ENCODE data around the gene WSB1.

The WSB1 gene

GRCh38 chr17:27280527-27280926 lies 13.4 kb upstream of the WSB1 start:
- no peak for DNase-seq

DNA sequence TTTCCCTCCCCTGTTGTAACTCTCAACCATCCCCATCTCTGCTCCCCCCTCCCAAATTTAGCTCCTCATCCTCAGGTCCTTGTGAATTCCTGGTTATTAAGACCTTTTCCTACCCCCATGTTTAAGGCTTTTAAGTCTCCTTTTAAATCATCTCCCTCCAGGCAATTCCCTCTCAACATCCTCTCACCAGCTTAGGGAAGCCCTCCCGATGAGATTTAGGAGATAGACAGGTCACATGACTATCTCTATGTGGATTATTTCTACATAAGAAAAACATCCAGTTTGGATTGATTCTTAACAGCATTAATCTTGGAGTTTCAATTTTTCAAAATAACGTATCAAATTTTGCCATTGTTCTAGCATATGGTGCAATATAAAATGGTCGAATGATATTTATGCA lies 12.5 kb upstream of the WSB1 start:
- no peak for DNase-seq

- peak; percentile 48 for DNase-seq
These were observed 11.8 kb upstream of the WSB1 start for GRCh38 chr17:27282054-27282551.

DNA sequence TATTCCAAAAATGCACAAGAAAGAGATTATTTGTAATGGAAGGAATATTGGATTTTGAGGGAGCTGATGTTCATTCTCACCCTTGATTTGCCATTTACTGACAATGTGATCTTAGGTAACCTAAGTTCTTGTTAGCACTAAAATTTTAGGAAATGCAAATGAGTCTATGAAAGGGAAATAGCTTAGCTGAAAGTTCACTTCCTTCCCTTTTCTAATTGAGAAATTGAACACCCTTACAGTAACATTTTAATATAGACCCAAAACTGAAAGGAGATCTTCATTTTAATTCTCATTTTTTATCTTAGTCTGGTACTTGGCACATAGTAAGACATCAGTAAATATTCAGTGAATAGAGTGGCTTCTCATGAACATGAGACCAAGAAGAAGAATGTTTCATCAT lies 10.9 kb upstream of the WSB1 start:
- no peak for DNase-seq

DNA sequence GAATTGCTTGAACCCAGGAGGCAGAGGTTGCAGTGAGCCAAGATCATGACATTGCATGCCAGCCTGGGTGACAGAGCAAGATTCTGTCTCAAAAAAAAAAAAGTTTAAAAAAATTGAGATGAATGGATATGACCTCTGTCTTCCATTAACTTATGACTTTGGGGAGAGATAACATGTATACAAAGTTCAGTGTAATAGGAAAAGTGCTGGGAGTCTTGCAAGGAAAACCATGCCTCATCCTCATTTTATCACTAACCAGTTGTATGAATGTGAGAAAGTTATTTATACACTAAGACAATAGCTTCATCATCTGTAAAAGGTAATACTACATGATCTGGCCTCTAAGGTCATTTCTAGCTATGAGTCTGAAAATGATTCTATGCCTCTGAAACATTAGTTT lies 10.2 kb upstream of the WSB1 start:
- no peak for DNase-seq

GRCh38 chr17:27284811-27285415 lies 9.0 kb upstream of the WSB1 start:
- no peak for DNase-seq

DNA sequence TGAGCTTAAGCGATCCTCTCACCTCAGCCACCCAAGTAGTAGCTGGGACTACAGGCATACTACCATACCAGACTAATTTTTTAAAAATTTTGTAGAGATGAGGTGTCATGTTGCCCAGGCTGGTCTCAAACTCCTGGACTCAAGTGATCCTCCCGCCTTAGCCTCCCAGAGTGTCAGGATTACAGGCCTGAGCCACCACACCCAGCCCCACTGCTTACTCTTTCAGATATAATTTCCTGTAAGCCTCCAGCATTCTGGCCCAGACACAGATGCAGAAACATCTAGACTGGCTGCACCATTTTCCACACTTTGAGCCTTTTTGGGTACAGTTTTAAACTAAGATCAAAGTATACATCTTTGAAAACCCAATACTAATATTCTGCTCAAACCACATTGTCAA lies 8.4 kb upstream of the WSB1 start:
- DNase-seq = no peak

DNA sequence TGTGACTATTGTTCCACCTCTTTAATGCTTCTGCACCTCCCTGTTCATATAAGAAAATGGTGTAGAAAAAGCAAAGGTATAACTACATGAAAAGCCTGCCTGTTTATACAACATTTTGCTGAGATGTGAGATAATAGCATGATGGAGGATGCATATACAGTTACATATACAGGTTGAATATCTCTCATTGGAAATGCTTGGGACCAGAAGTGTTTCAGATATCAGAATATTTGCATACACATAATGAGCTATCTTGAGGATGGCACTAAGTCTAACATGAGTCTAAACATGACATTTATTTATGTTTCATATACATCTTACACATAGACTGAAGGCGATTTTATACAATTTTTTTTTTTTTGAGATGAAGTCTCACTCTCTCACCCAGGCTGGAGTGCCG lies 5.7 kb upstream of the WSB1 start:
- no peak for DNase-seq

DNA sequence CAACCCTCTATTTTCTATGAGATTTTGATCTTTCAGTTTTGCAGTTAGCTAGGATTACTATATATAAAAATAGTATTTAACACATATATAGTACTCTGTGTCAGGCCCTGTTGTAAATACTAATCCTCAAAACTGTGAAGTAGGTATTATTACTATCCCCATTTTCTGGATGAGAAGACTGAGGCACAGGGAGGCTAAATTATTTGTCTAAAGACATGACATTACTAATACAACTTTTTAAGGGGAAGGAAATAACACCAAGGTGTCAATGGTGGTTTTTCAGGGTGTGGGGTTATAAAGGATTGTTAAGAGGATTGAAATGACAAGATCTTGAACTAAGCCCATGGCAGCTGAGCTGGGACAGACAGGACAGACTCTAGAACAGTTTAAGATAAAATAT lies 4.1 kb upstream of the WSB1 start:
- DNase-seq = no peak

GRCh38 chr17:27290916-27291598 lies 2.9 kb upstream of the WSB1 start:
- no peak for DNase-seq

DNA sequence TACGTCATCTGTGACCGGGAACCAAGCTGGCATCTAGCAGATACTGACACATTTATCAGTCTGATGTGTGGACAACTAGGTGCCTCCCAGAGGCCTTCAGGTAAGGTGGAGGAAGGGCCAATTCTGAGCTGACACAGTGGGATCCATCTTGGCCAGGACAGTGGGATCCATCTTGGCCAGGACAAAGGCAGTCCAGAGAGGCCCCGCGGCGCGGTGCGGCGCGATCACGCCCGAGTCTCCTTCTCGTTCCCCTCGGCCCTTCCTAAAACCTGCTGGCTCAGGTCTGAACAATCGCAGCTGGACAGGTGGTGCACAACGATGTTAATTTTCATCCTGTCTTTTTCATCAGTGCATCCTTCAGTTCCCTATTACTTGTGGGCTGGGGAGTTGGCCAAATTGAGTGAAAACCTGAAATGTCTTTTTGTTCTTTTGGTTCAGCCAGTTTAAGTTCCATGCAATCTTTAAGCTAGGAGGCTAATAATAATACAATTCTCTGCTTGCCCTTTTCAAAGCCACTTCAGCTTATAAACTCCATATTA lies 486 bp upstream of the WSB1 start:
- peak; percentile 20 for DNase-seq

GRCh38 chr17:27294689-27295630 lies 1.0 kb downstream of the WSB1 start:
- DNase-seq = peak; percentile 81

- DNase-seq = peak; percentile 11
These were observed 2.0 kb downstream of the WSB1 start for GRCh38 chr17:27295945-27296344.

DNA sequence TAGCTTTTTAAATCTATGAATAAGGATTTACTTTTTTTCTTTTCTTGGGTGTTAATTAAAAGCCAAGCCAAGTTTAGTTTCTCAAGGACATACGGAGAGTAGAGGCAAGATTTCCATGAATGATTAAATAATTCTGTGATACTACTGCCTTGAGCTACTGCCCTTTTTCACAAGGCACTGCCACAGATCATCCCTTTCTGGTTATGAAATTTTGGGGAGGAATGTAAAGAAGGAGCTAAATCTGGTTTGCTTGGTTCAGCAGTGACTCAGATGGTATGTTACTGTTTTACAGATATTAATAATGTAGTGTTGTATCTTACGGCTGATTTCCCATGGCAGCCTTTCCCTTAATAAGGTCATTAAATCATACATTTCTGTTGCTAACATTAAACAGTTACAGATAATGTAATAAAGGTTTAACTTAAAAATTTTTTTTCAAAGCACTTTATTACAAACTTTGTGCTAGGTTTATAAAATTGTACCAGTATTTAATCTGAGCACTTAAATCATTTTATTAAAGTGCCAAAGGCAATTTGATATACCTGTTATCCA lies 2.6 kb downstream of the WSB1 start:
- no peak for DNase-seq

DNA sequence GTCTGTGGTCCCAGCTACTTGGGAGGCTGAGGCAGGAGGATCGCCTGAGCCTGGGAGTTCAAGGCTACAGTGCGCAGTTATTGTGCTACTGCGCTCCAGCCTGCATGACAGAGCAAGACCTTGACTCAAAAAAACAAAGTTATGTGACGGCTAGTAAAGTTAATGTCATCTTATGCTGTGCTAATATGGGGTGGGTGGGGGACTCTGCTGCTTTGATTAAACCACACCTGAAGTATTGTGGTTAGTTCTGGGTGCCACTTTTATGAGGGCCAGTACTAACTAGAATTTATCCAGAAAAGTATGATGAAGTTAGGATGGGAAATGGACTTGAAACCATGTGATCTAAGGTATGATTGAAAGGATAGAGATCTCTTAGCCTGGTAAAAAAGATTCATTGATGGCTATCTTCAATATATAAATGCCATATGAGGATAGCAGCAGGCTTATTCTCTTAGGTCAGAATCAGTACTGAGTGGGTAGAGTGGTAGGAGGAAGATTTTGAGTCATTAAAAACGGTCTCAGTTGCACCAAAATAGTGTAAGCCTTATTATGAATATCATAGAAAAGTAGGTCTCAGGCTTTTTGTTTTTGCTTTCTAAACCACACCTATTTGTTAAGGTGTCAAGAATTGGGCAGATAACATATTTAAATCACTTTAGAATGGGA lies 5.6 kb downstream of the WSB1 start:
- DNase-seq = no peak

DNA sequence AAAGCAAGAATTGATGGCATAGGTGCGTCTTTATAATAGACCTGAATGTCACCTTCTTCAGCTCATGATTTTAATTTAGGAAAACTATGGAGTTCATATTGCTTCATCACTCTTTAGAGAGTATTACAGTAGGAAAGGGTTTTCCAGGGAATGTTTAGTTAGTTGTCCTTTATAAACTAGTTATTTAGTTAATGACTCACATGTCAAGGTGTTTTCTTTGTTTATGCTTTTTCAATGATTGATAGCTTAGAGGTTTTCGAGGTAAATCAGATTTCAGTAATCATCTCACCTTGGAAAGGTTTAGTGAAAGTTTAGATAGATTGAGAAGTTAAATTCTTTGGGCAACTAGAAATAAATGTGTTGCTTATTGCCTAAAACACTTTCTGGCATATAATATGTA lies 9.8 kb downstream of the WSB1 start:
- no peak for DNase-seq

DNA sequence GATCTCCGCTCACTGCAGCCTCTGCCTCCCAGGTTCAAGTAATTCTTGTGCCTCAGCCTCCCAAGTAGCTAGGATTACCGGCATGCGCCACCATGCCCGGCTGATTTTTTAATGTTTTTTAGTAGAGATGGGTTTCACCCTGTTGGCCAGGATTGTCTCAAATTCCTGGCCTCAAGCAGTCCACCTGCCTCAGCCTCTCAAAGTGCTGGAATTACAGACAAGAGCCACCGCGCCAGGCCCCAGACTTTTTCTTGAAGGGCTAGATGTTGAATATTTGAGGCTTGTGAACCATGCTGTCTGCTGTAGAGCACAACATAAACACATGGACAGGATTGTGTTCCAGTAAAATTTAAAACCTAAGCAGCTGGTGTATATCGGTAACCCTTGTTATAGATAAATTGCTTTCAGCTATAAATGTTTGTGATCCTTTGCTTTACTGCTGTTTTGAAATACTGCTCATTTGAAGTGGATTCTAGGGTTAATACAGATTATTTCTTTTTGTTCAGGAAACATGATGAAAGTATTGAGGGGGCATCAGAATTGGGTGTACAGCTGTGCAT lies 12.4 kb downstream of the WSB1 start:
- DNase-seq = no peak

DNA sequence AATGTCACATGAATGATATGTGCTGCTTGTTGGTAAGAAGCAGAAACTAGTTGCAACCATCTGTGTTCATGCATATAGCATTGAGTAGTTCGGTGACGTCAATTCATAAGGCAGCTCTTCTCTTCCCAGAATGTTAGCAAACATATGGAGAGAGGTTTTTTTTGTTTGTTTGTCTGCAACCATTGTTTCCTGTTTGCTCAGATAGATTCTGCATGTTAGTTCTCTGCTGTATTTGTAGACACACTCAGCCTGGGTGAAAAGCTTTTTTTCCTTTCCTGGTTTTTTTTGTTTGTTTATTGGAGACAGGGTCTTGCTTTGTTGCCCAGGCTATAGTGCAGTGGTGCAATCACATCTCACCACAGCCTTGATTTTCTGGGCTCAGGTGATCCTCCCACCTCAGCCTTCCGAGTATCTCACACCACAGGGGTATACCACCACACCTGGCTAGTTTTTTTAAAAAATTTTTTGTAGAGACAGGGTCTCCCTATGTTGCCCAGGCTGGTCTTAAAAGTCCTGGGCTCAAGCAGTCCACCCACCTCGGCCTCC lies 16.7 kb downstream of the WSB1 start:
- DNase-seq = no peak

DNA sequence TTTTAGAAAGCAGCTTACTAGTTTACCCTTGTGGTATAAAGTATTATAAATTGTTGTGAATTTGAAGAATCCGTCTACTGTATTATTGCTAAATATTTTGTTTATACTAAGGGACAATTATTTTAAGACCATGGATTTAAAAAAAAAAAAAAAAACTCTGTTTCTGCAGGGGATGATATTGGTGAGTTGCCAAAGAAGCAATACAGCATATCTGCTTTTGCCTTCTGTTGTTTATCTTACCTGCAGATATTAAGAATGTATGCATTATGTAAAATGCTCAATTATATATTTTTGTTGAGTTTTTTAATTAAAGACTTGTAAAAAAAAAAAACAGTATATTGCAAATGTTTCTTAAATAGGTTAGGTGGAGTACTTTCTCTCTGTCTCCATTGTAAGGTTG lies 19.4 kb downstream of the WSB1 start:
- DNase-seq = no peak

DNA sequence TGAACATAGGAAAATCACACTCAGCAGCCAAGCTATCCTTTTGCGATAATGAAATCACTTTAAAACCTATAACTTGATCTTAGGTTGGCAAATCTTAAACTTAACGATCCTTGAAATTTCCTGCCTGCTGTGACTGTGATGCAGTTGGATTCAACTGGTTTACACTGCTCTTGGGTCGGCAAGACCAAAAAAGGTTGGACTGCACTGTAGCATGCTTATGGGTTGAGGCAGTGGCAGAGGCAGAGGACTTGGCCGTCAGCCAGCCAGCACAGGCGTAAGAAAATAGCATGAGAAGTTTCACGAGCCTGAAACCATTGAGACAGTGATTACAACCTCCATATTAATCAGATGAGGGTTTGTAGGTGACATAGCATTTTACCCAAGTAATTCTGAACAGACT lies 21.4 kb downstream of the WSB1 start:
- no peak for DNase-seq

- no peak for DNase-seq
These were observed 22.0 kb downstream of the WSB1 start for GRCh38 chr17:27315796-27316465.

Measured in RPMI8226 (cell line).